Hepatocyte (in vitro differentiated cells): Measurements from ENCODE around the gene TMEM135. TPM values are rescaled to one million over a fixed set of nuclear protein-coding genes. Genes with fewer than 3 reads are reported as not detected.

ENCODE experiments used
- DNase-seq: peaks from one replicate; pipeline ENCODE4 v3.0.0-alpha.2; 2016; ENCODE audit warnings: low spot score
- H2AFZ ChIP-seq: fragments of 200-600 bp; sonication (generic); 2 replicates; pipeline ENCODE4 v1.6.0; 2016; ENCODE audit warnings: antibody characterized with exemption, mild to moderate bottlenecking
- H3K27ac ChIP-seq: fragments of 200-600 bp; sonication (generic); 2 replicates; pipeline ENCODE4 v1.5.1; 2016; ENCODE audit warnings: mild to moderate bottlenecking
- H3K27me3 ChIP-seq: fragments of 200-600 bp; sonication (generic); 2 replicates; pipeline ENCODE4 v1.6.1; 2016
- H3K36me3 ChIP-seq: fragments of 200-600 bp; sonication (generic); replicated peaks from 2 replicates; pipeline ENCODE4 v1.5.1; 2016; ENCODE audit warnings: low read depth; ENCODE audit not compliant: insufficient read depth
- H3K4me1 ChIP-seq: fragments of 200-600 bp; sonication (generic); 2 replicates; pipeline ENCODE4 v1.5.1; 2016; ENCODE audit warnings: mild to moderate bottlenecking, moderate library complexity; ENCODE audit not compliant: insufficient read depth
- H3K4me2 ChIP-seq: fragments of 200-600 bp; sonication (generic); 2 replicates; pipeline ENCODE4 v1.6.0; 2016
- H3K4me3 ChIP-seq: fragments of 200-600 bp; sonication (generic); 2 replicates; pipeline ENCODE4 v1.5.1; 2016; ENCODE audit warnings: mild to moderate bottlenecking
- H3K79me2 ChIP-seq: fragments of 200-600 bp; sonication (generic); 2 replicates; pipeline ENCODE4 v1.6.0; 2017; ENCODE audit warnings: mild to moderate bottlenecking
- H3K9me2 ChIP-seq: fragments of 200-600 bp; sonication (generic); replicated peaks from 2 replicates; pipeline ENCODE4 v1.6.0; 2017; ENCODE audit warnings: mild to moderate bottlenecking; ENCODE audit not compliant: insufficient read depth
- H3K9me3 ChIP-seq: fragments of 200-600 bp; sonication (generic); 2 replicates; pipeline ENCODE4 v1.5.1; 2016; ENCODE audit warnings: low read depth, mild to moderate bottlenecking
- H4K20me1 ChIP-seq: fragments of 200-600 bp; sonication (generic); 2 replicates; pipeline ENCODE4 v1.6.0; 2016; ENCODE audit warnings: mild to moderate bottlenecking; ENCODE audit not compliant: insufficient read depth, poor library complexity, severe bottlenecking
- EZH2 ChIP-seq: fragments of 200-600 bp; sonication (generic); IDR thresholded peaks from 2 replicates; pipeline ENCODE4 v1.6.1; 2016; ENCODE audit warnings: antibody characterized with exemption, mild to moderate bottlenecking, borderline replicate concordance
- EZH2phosphoT487 ChIP-seq: fragments of 200-600 bp; sonication (generic); IDR thresholded peaks from one replicate; pipeline ENCODE4 v1.6.1; 2018; ENCODE audit warnings: antibody characterized with exemption, mild to moderate bottlenecking, low read depth, moderate library complexity; ENCODE audit not compliant: unreplicated experiment, severe bottlenecking
- WGBS: methylation state at CpG from one replicate; pipeline ENCODE4 v1.1.6; 2016; ENCODE audit warnings: low lambda C conversion rate; ENCODE audit errors: missing lambda C conversion rate; 5-methylcytosine and 5-hydroxymethylcytosine counted together
- polyA plus RNA-seq: library from polyadenylated mRNA; unstranded; fragments of >200 nt; fragmentation: Nextera tagmentation; extraction: Ambion mirVana; gene quantifications from 2 replicates; pipeline ENCODE4 v1.2.1, GENCODE V29; 2016
- total RNA-seq: library from RNA; depleted of rRNA; stranded (reverse); fragments of >200 nt; gene quantifications from 2 replicates; pipeline ENCODE4 v1.2.3, GENCODE V29; 2014
- TF ChIP-seq, protein P1 (sequence below): fragments of 200-600 bp; sonication (generic); IDR thresholded peaks from 2 replicates; pipeline ENCODE4 v1.5.1; 2016; ENCODE audit warnings: antibody characterized with exemption, mild to moderate bottlenecking; ENCODE audit not compliant: poor library complexity

Gene TMEM135
- total and polyA plus RNA-seq, 2 experiments from 2014 or later, result 26.7 to 52.0 TPM

DNA sequence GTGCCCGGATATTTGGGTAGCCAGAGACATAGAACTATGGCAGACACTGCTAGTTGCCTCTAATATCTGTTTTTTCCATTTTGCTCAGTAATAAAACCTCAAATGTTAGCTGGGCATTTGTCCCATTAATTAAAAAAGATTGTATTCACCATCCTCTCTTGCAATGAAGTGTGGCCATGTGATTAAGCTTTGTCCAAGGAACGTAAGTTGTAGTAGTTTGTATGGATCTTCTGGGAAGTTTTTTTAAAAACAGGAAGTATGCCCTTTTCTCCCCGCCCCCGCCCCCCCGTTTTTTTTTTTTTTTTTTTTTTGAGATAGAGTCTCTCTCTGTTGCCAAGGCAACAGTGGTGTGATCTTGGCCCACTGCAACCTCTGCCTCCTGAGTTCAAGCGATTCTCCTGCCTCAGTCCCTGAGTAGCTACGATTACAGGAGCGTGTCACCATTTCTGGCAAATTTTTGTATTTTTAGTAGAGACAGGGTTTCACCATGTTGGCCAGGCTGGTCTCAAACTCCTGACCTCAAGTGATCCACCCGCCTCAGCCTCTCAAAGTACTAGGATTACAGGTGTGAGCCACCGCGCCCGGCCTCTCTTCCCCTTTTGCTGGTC, 1.7 kb upstream of the TMEM135 start:
- H2AFZ ChIP-seq, result no peak overlapping the region
- no peaks in the 10 kb centered on the region for H3K27me3 ChIP-seq
- H4K20me1 ChIP-seq, result no peaks in the 10 kb centered on the region
- H3K27ac ChIP-seq, result peak overlapping the region; percentile 85
- no peaks in the 10 kb centered on the region for H3K9me3 ChIP-seq
- no peaks in the 10 kb centered on the region for H3K9me2 ChIP-seq
- peak overlapping the region; percentile 76 for H3K4me2 ChIP-seq
- H3K4me3 ChIP-seq, result no peak overlapping the region
- DNase-seq, result no peak
- TF ChIP-seq EZH2phosphoT487, result no peak
- TF ChIP-seq, protein P1, sequence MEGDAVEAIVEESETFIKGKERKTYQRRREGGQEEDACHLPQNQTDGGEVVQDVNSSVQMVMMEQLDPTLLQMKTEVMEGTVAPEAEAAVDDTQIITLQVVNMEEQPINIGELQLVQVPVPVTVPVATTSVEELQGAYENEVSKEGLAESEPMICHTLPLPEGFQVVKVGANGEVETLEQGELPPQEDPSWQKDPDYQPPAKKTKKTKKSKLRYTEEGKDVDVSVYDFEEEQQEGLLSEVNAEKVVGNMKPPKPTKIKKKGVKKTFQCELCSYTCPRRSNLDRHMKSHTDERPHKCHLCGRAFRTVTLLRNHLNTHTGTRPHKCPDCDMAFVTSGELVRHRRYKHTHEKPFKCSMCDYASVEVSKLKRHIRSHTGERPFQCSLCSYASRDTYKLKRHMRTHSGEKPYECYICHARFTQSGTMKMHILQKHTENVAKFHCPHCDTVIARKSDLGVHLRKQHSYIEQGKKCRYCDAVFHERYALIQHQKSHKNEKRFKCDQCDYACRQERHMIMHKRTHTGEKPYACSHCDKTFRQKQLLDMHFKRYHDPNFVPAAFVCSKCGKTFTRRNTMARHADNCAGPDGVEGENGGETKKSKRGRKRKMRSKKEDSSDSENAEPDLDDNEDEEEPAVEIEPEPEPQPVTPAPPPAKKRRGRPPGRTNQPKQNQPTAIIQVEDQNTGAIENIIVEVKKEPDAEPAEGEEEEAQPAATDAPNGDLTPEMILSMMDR, result no peak
- no peak for TF ChIP-seq EZH2
- no peaks in the 10 kb centered on the region for H3K4me1 ChIP-seq
- no peaks in the 10 kb centered on the region for H3K36me3 ChIP-seq
- WGBS, result 83% methylated on average over 11 of the region's 12 CpGs
- peaks cover 26% of the 10 kb centered on the region for H3K79me2 ChIP-seq

DNA sequence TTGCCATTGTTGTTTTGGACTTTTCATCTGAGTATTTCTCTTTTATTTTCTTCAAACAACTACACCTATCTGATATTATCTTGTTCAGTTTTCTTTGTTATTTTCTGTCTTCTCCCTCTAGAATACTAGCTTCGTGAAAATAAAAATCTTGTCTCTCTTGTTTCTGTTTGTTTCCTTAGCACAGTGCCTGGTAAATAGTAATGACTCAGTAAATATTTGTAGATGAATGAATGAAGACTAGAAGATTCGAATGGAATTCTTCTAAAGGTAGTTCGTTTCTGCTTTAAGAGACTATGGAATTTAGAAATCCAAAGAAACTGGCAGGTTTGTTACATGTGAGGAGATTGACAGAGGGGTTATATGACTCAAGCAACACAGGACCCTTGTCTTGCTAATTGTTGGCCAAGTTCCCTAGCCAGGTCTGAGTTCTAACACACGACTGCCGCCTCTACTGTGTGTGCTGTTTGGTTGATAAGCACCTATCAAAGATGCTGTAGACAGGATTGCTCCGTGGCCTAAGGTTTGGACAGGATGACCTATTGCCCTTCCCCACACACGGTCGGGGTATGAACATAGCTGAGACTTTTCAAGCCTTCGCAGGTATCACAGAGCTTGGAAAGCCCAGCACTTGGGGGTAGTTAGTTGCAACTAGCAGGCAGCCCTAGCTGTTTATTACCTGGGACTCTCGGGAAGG, 831 bp upstream of the TMEM135 start:
- H3K4me1 ChIP-seq, result no peaks in the 10 kb centered on the region
- H3K79me2 ChIP-seq, result peaks cover 35% of the 10 kb centered on the region
- peak overlapping the region; percentile 76 for H3K4me2 ChIP-seq
- H3K9me2 ChIP-seq, result no peaks in the 10 kb centered on the region
- no peaks in the 10 kb centered on the region for H4K20me1 ChIP-seq
- 21% methylated on average over 10 of the region's 10 CpGs for WGBS
- peak overlapping the region; percentile 40 for H3K4me3 ChIP-seq
- H3K36me3 ChIP-seq, result no peaks in the 10 kb centered on the region
- H2AFZ ChIP-seq, result peak overlapping the region; percentile 76
- DNase-seq, result no peak
- TF ChIP-seq, protein P1, result no peak
- TF ChIP-seq EZH2phosphoT487, result no peak
- H3K27me3 ChIP-seq, result no peaks in the 10 kb centered on the region
- H3K27ac ChIP-seq, result peak overlapping the region; percentile 85
- H3K9me3 ChIP-seq, result no peaks in the 10 kb centered on the region

DNA sequence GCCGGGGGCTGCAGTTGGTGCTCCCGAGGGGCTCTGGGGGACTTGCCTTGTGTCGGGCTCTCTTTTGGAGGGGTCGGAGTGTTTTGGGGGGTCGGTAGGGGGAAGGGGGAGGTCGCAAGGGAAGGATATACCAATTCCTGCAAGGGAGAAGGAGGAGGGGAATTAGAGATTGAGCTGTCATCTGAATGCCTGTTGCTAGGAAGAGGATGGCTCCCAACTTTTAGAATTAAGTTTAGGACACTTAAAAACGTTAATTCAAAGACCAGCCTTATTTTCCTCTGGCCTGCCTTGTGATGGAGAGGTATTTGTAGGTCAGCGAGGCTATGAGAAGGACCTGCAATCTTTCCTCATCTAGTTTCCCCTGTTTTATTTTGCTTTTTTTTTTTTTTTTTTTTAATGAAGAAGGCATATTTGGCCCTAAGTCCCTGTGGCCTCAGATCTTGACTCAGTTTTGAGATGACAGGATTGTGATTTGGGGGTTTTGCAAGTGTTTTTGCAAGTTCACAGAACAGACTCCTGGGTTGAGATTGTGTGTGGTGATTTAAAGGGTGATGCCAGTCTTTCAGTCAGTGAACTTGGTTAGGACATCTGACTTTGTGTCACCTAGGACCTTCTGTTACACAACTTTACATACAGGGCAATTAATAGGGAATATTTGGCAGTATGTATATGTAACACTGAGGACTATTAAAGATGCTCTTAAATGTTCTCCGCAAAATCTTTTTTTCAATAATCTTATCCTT, 672 bp downstream of the TMEM135 start:
- H3K9me2 ChIP-seq, result no peaks in the 10 kb centered on the region
- peak overlapping the region; percentile 85 for H3K27ac ChIP-seq
- no peaks in the 10 kb centered on the region for H3K4me1 ChIP-seq
- no peaks in the 10 kb centered on the region for H3K36me3 ChIP-seq
- TF ChIP-seq EZH2phosphoT487 (no peak), EZH2 (no peak)
- TF ChIP-seq, protein P1, result no peak
- H2AFZ ChIP-seq, result peak overlapping the region; percentile 83
- peak overlapping the region; percentile 76 for H3K4me2 ChIP-seq
- H3K79me2 ChIP-seq, result peaks cover 50% of the 10 kb centered on the region
- H3K27me3 ChIP-seq, result no peaks in the 10 kb centered on the region
- no peaks in the 10 kb centered on the region for H4K20me1 ChIP-seq
- WGBS, result 10% methylated on average over 8 of the region's 9 CpGs
- no peak for DNase-seq
- H3K4me3 ChIP-seq, result peak overlapping the region; percentile 68
- no peaks in the 10 kb centered on the region for H3K9me3 ChIP-seq
